ENCODE measurements around the gene CRCP.
"Not testable (repeated sequence)": the region's sequence is repeated elsewhere in the genome, so short reads cannot be mapped to it uniquely, and the experiment has no call there.

Gene CRCP

DNA sequence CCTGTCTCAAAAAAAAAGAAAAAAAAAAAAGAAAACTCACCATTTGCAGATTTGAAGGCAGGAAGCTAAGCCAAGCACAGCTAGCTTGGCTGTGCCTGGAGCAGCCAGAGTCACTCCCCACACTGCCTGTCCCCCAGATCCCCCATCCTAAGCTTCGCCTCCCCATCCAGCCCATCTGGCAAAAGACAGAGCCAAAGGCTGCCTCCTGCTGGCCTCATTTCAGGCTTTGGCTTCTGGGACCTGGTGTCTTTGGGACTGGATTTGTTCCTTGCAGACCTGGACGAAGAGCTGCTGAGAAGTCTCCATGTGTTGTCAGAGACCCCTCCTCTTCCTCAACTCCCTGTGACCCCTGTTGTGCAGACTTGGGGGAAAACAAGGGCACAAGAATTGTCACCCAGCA is 31.0 kb upstream of the CRCP start:
- Histone ChIP-seq H3K4me3 (ENCODE audit: low read depth in 1 of 5, low read length in 5 of 5) (no peak overlapping the region), H3K27me3 (ENCODE audit: control insufficient read depth in 5 of 5, insufficient read depth in 4 of 5, low read length in 5 of 5) (no peaks in the 10 kb centered on the region), H3K27ac (ENCODE audit: low read depth, low read length) (no peak overlapping the region), H3K9ac (ENCODE audit: low read length in 5 of 5) (no peak overlapping the region), H3K9me3 (ENCODE audit: control insufficient read depth in 5 of 5, low read length in 5 of 5) (no peaks in the 10 kb centered on the region), H3K36me3 (ENCODE audit: control insufficient read depth in 5 of 5, insufficient read depth in 5 of 5, low read length in 5 of 5) (peaks cover 0 to 55% (median 25%) of the 10 kb centered on the region in 5 donors), H3K4me1 (ENCODE audit: control insufficient read depth in 5 of 5, insufficient read depth in 5 of 5, low read length in 5 of 5) (peaks cover 0 to 2% (median 0%) of the 10 kb centered on the region in 5 donors)

GRCh38 chr7:66088861-66089838 is 25.5 kb upstream of the CRCP start:
- H3K4me1 ChIP-seq (ENCODE audit: control insufficient read depth in 5 of 5, insufficient read depth in 5 of 5, low read length in 5 of 5) = no peaks in the 10 kb centered on the region
- H3K9ac ChIP-seq (ENCODE audit: low read length in 5 of 5) = no peak overlapping the region
- H3K4me3 ChIP-seq (ENCODE audit: low read depth in 1 of 5, low read length in 5 of 5) = no peak overlapping the region
- H3K27ac ChIP-seq (ENCODE audit: low read depth, low read length) = no peak overlapping the region
- no peaks in the 10 kb centered on the region for H3K27me3 ChIP-seq (ENCODE audit: control insufficient read depth in 5 of 5, insufficient read depth in 4 of 5, low read length in 5 of 5)
- peaks cover 0 to 48% (median 20%) of the 10 kb centered on the region in 5 donors for H3K36me3 ChIP-seq (ENCODE audit: control insufficient read depth in 5 of 5, insufficient read depth in 5 of 5, low read length in 5 of 5)
- H3K9me3 ChIP-seq (ENCODE audit: control insufficient read depth in 5 of 5, low read length in 5 of 5) = no peaks in the 10 kb centered on the region

GRCh38 chr7:66092654-66093053 is 22.0 kb upstream of the CRCP start:
- Histone ChIP-seq H3K4me1 (ENCODE audit: control insufficient read depth in 5 of 5, insufficient read depth in 5 of 5, low read length in 5 of 5) (no peaks in the 10 kb centered on the region), H3K27me3 (ENCODE audit: control insufficient read depth in 5 of 5, insufficient read depth in 4 of 5, low read length in 5 of 5) (no peaks in the 10 kb centered on the region), H3K9me3 (ENCODE audit: control insufficient read depth in 5 of 5, low read length in 5 of 5) (no peaks in the 10 kb centered on the region), H3K27ac (ENCODE audit: low read depth, low read length) (no peak overlapping the region), H3K4me3 (ENCODE audit: low read depth in 1 of 5, low read length in 5 of 5) (no peak overlapping the region), H3K9ac (ENCODE audit: low read length in 5 of 5) (no peak overlapping the region), H3K36me3 (ENCODE audit: control insufficient read depth in 5 of 5, insufficient read depth in 5 of 5, low read length in 5 of 5) (peaks cover 0 to 24% (median 9%) of the 10 kb centered on the region in 5 donors)

DNA sequence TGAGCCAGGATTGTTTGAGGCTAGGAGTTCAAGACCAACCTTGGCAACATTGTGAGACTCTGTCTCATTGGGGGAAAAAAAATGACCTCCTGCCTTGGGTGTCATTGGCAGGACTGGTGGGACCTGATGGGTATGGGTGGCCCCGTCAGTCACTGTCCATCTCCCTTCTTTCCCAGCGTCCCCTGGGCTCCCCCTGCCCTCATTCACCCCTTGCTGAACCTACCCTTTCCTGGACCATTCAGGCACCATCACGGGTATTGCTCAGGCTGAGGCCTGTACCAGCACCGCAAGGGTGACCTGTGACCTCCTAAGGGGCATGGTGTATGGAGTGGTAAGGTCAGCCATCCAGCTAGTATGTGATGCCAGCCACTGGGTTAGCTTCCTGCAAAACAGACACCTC is 19.6 kb upstream of the CRCP start:
- Histone ChIP-seq H3K4me3 (ENCODE audit: low read depth in 1 of 5, low read length in 5 of 5) (no peak overlapping the region), H3K9ac (ENCODE audit: low read length in 5 of 5) (no peak overlapping the region), H3K27ac (ENCODE audit: low read depth, low read length) (no peak overlapping the region), H3K9me3 (ENCODE audit: control insufficient read depth in 5 of 5, low read length in 5 of 5) (no peaks in the 10 kb centered on the region), H3K4me1 (ENCODE audit: control insufficient read depth in 5 of 5, insufficient read depth in 5 of 5, low read length in 5 of 5) (peaks cover 0 to 7% (median 5%) of the 10 kb centered on the region in 5 donors), H3K27me3 (ENCODE audit: control insufficient read depth in 5 of 5, insufficient read depth in 4 of 5, low read length in 5 of 5) (no peaks in the 10 kb centered on the region), H3K36me3 (ENCODE audit: control insufficient read depth in 5 of 5, insufficient read depth in 5 of 5, low read length in 5 of 5) (peaks cover 0 to 18% (median 8%) of the 10 kb centered on the region in 5 donors)

DNA sequence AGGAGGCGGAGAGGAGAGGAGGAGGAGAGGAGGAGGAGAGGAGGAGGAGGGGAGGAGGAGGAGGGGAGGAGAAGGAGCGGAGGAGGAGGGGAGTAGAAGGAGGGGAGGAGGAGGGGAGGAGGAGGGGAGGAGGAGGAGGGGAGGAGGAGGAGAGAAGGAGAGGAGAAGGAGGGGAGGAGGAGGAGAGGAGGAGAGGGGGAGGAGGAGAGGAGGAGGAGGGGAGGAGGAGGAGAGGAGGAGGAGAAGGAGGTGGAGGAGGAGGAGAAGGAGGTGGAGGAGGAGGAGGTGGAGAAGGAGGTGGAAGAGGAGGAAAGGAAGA is 15.5 kb upstream of the CRCP start:
- H3K4me3 ChIP-seq (ENCODE audit: low read depth in 1 of 5, low read length in 5 of 5) = peak overlapping the region in 2 of 5 donors; percentile 75 to 79
- H3K36me3 ChIP-seq (ENCODE audit: control insufficient read depth in 5 of 5, insufficient read depth in 5 of 5, low read length in 5 of 5) = peaks cover 0 to 5% (median 0%) of the 10 kb centered on the region in 5 donors
- H3K4me1 ChIP-seq (ENCODE audit: control insufficient read depth in 5 of 5, insufficient read depth in 5 of 5, low read length in 5 of 5) = peaks cover 0 to 14% (median 12%) of the 10 kb centered on the region in 5 donors
- H3K9ac ChIP-seq (ENCODE audit: low read length in 5 of 5) = no peak overlapping the region
- no peak overlapping the region for H3K27ac ChIP-seq (ENCODE audit: low read depth, low read length)
- H3K9me3 ChIP-seq (ENCODE audit: control insufficient read depth in 5 of 5, low read length in 5 of 5) = no peaks in the 10 kb centered on the region
- no peaks in the 10 kb centered on the region for H3K27me3 ChIP-seq (ENCODE audit: control insufficient read depth in 5 of 5, insufficient read depth in 4 of 5, low read length in 5 of 5)

- peaks cover 0 to 14% (median 12%) of the 10 kb centered on the region in 5 donors for H3K4me1 ChIP-seq (ENCODE audit: control insufficient read depth in 5 of 5, insufficient read depth in 5 of 5, low read length in 5 of 5)
- H3K9me3 ChIP-seq (ENCODE audit: control insufficient read depth in 5 of 5, low read length in 5 of 5) = no peaks in the 10 kb centered on the region
- H3K4me3 ChIP-seq (ENCODE audit: low read depth in 1 of 5, low read length in 5 of 5) = peak overlapping the region; percentile 17 to 79 (median 63)
- H3K9ac ChIP-seq (ENCODE audit: low read length in 5 of 5) = peak overlapping the region in 3 of 5 donors; percentile 26 to 69 (median 38)
- peaks cover 0 to 5% (median 0%) of the 10 kb centered on the region in 5 donors for H3K36me3 ChIP-seq (ENCODE audit: control insufficient read depth in 5 of 5, insufficient read depth in 5 of 5, low read length in 5 of 5)
- H3K27ac ChIP-seq (ENCODE audit: low read depth, low read length) = no peak overlapping the region
- no peaks in the 10 kb centered on the region for H3K27me3 ChIP-seq (ENCODE audit: control insufficient read depth in 5 of 5, insufficient read depth in 4 of 5, low read length in 5 of 5)
Measured at GRCh38 chr7:66099551-66100407, 14.9 kb upstream of the CRCP start.

GRCh38 chr7:66100408-66101050 is 14.1 kb upstream of the CRCP start:
- Histone ChIP-seq H3K27me3 (ENCODE audit: control insufficient read depth in 5 of 5, insufficient read depth in 4 of 5, low read length in 5 of 5) (no peaks in the 10 kb centered on the region), H3K4me1 (ENCODE audit: control insufficient read depth in 5 of 5, insufficient read depth in 5 of 5, low read length in 5 of 5) (peaks cover 0 to 14% (median 12%) of the 10 kb centered on the region in 5 donors), H3K27ac (ENCODE audit: low read depth, low read length) (no peak overlapping the region), H3K9ac (ENCODE audit: low read length in 5 of 5) (peak overlapping the region in 1 of 5 donors; percentile 69), H3K36me3 (ENCODE audit: control insufficient read depth in 5 of 5, insufficient read depth in 5 of 5, low read length in 5 of 5) (no peaks in the 10 kb centered on the region), H3K4me3 (ENCODE audit: low read depth in 1 of 5, low read length in 5 of 5) (peak overlapping the region; percentile 17 to 79 (median 63)), H3K9me3 (ENCODE audit: control insufficient read depth in 5 of 5, low read length in 5 of 5) (no peaks in the 10 kb centered on the region)

- not testable (repeated sequence) for H3K9me3 ChIP-seq (ENCODE audit: control insufficient read depth in 5 of 5, low read length in 5 of 5); H3K9ac ChIP-seq (ENCODE audit: low read length in 5 of 5); H3K27ac ChIP-seq (ENCODE audit: low read depth, low read length); H3K36me3 ChIP-seq (ENCODE audit: control insufficient read depth in 5 of 5, insufficient read depth in 5 of 5, low read length in 5 of 5); H3K4me3 ChIP-seq (ENCODE audit: low read depth in 1 of 5, low read length in 5 of 5); H3K27me3 ChIP-seq (ENCODE audit: control insufficient read depth in 5 of 5, insufficient read depth in 4 of 5, low read length in 5 of 5)
- H3K4me1 ChIP-seq (ENCODE audit: control insufficient read depth in 5 of 5, insufficient read depth in 5 of 5, low read length in 5 of 5) = peaks cover 0 to 14% (median 12%) of the 10 kb centered on the region in 5 donors
Measured at GRCh38 chr7:66102168-66102567, 12.5 kb upstream of the CRCP start.

DNA sequence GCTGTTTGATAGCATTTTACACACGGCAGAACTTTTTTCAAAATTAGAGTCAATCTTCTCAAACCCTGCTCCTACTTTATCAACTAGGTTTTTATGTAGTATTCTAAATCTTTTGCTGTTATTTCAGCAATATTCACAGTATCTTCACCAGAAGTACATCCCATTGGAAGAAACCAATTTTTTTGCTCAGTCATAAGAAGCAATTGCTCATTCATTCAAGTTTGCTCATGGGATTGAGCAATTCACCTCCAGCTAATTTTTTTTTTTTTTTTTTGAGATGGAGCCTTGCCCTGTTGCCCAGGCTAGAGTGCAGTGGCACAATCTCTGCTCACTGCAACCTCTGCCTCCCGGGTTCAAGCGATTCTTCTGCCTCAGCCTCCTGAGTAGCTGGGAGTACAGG is 10.7 kb upstream of the CRCP start:
- not testable (repeated sequence) for H3K36me3 ChIP-seq (ENCODE audit: control insufficient read depth in 5 of 5, insufficient read depth in 5 of 5, low read length in 5 of 5); H3K4me3 ChIP-seq (ENCODE audit: low read depth in 1 of 5, low read length in 5 of 5); H3K27me3 ChIP-seq (ENCODE audit: control insufficient read depth in 5 of 5, insufficient read depth in 4 of 5, low read length in 5 of 5); H3K9ac ChIP-seq (ENCODE audit: low read length in 5 of 5); H3K27ac ChIP-seq (ENCODE audit: low read depth, low read length); H3K9me3 ChIP-seq (ENCODE audit: control insufficient read depth in 5 of 5, low read length in 5 of 5)
- peaks cover 0 to 14% (median 12%) of the 10 kb centered on the region in 5 donors for H3K4me1 ChIP-seq (ENCODE audit: control insufficient read depth in 5 of 5, insufficient read depth in 5 of 5, low read length in 5 of 5)

Measured in subcutaneous abdominal adipose tissue (tissue), 5 donors.